ENCODE results near the gene KREMEN2. TPM values are rescaled to one million over a fixed set of nuclear protein-coding genes. Genes with fewer than 3 reads are reported as not detected.
A peak's percentile ranks its signal among the peaks of the same experiment; 100 is the strongest.

The KREMEN2 gene
- total and polyA plus RNA-seq, 2 of the 13 experiments (the other 11 are each of a cell fraction or from before 2014, with no cell fraction given): 0.48 to 1.2 TPM

GRCh38 chr16:2980227-2981176 is 16.4 kb downstream of the KREMEN2 start, which contains the start of gene PKMYT1 (continued):
- no peak for TF ChIP-seq ZBTB37 (CRISPR knock-in tag; IDR thresholded peaks at IDR 0.05)
- TF ChIP-seq NCOR1 (IDR thresholded peaks at IDR 0.05; ENCODE audit: borderline replicate concordance, low read length): no peak
- peak; percentile 30; the same call in 1 of the 2 replicates for TF ChIP-seq ELF3 (CRISPR knock-in tag; IDR thresholded peaks at IDR 0.05)
- TF ChIP-seq ZMAT3 (CRISPR knock-in tag; conservative IDR thresholded peaks at IDR 0.05): peak; percentile 71; the same call in 1 of the 2 replicates
- TF ChIP-seq GRHL1 (CRISPR knock-in tag; conservative IDR thresholded peaks at IDR 0.05): no peak
- no peak for TF ChIP-seq SNAPC4 (CRISPR knock-in tag; IDR thresholded peaks at IDR 0.05)
- peak; percentile 56; the same call in 1 of the 2 replicates for TF ChIP-seq ZNF33B (CRISPR knock-in tag; IDR thresholded peaks at IDR 0.05)
- peak; percentile 27; the same call in 1 of the 2 replicates for TF ChIP-seq ARID2 (CRISPR knock-in tag; IDR thresholded peaks at IDR 0.05; ENCODE audit: borderline replicate concordance)
- TF ChIP-seq KDM5A (IDR thresholded peaks at IDR 0.05; ENCODE audit: borderline replicate concordance, low read length): no peak; the same call in 1 of the 2 replicates
- peak; percentile 59; the same call in 1 of the 2 replicates for TF ChIP-seq TEF (CRISPR knock-in tag; IDR thresholded peaks at IDR 0.05)
- no peak for TF ChIP-seq ZNF792 (CRISPR knock-in tag; IDR thresholded peaks at IDR 0.05)
- no peak for TF ChIP-seq ZNF484 (CRISPR knock-in tag; IDR thresholded peaks at IDR 0.05; ENCODE audit: borderline replicate concordance, low read depth)
- 0 out of 2 replicates have a peak, but pooled peaks have one; percentile 26 for TF ChIP-seq ZXDC (CRISPR knock-in tag; IDR thresholded peaks at IDR 0.05)
- TF ChIP-seq RXRA (CRISPR knock-in tag; IDR thresholded peaks at IDR 0.05): no peak; the same call in 1 of the 2 replicates
- TF ChIP-seq ZFP62 (CRISPR knock-in tag; IDR thresholded peaks at IDR 0.05): no peak

Measured in HepG2 (cell line).